DLD1 (cell line): ENCODE measurements around the gene BBOX1.
"Not testable (repeated sequence)": the region's sequence is repeated elsewhere in the genome, so short reads cannot be mapped to it uniquely, and the experiment has no call there.

Experiments used
- in situ Hi-C: cut with HindIII; loops from 2 replicates; pipeline ENCODE4 v1.10.0; 2017; ENCODE audit warnings: low sequenced_read_pairs

BBOX1 gene

GRCh38 chr11:27174672-27175210 lies 134.1 kb downstream of the BBOX1 start:
- in situ Hi-C loops: no loop called here

GRCh38 chr11:27175562-27175961 lies 134.9 kb downstream of the BBOX1 start:
- in situ Hi-C loops: not testable (repeated sequence)
